ENCODE data around the gene CMTM2. TPM values are rescaled to one million over a fixed set of nuclear protein-coding genes. Genes with fewer than 3 reads are reported as not detected.

Gene CMTM2
- total and polyA plus RNA-seq, 9 of the 15 experiments (the other 6 are each of a cell fraction or from before 2014, with no cell fraction given) = not detected

GRCh38 chr16:66617728-66618127 lies 38.5 kb downstream of the CMTM2 start (continued):
- TF ChIP-seq RNF219 (CRISPR knock-in tag; IDR thresholded peaks at IDR 0.05) = no peak
- no peak for TF ChIP-seq RAD51 (IDR thresholded peaks at IDR 0.05; ENCODE audit: borderline replicate concordance, low read depth)
- peak; percentile 97 for TF ChIP-seq SMAD4 (CRISPR knock-in tag; conservative IDR thresholded peaks at IDR 0.05)
- TF ChIP-seq KLF16 (IDR thresholded peaks at IDR 0.05) = peak; percentile 91
- TF ChIP-seq KDM1A (IDR thresholded peaks at IDR 0.05) = peak; percentile 32 to 73; a peak in 3 of 4 replicates
- 0 out of 2 replicates have a peak, but pooled peaks have one; percentile 31 for TF ChIP-seq RB1 (IDR thresholded peaks at IDR 0.05; ENCODE audit: low read depth)
- TF ChIP-seq GATAD2A (IDR thresholded peaks at IDR 0.05) = peak; percentile 42; the same call in 1 of the 2 replicates
- TF ChIP-seq ZBTB2 (IDR thresholded peaks at IDR 0.05) = peak; percentile 22; the same call in 1 of the 2 replicates
- no peak for TF ChIP-seq MYBL2 (IDR thresholded peaks at IDR 0.05; ENCODE audit: low read depth)
- TF ChIP-seq MYBL2 (CRISPR knock-in tag; IDR thresholded peaks at IDR 0.05; ENCODE audit: borderline replicate concordance) = no peak
- no peak for TF ChIP-seq E4F1 (CRISPR knock-in tag; IDR thresholded peaks at IDR 0.05; ENCODE audit: borderline replicate concordance)
- peak; percentile 93 for TF ChIP-seq TAL1 (IDR thresholded peaks at IDR 0.05)
- TF ChIP-seq MAX (CRISPR knock-in tag; IDR thresholded peaks at IDR 0.05) = peak; percentile 26; the same call in 1 of the 2 replicates
- TF ChIP-seq SMARCE1 (IDR thresholded peaks at IDR 0.05) = peak; percentile 71
- TF ChIP-seq THAP12 (CRISPR knock-in tag; IDR thresholded peaks at IDR 0.05) = no peak
- TF ChIP-seq DMBX1 (CRISPR knock-in tag; IDR thresholded peaks at IDR 0.05; ENCODE audit: borderline replicate concordance) = peak; percentile 87; the same call in 1 of the 2 replicates
- 0 out of 4 replicates have a peak, but pooled peaks of 1 of the 2 experiments have one; percentile 11 for TF ChIP-seq NRF1 (conservative IDR thresholded peaks at IDR 0.05 in 1 of 2, IDR thresholded peaks at IDR 0.05 in 1 of 2)

Data from K562 (cell line).